HG02610 (cell line): ENCODE results near the gene CDK19.
"Not testable (repeated sequence)": the region's sequence is repeated elsewhere in the genome, so short reads cannot be mapped to it uniquely, and the experiment has no call there.

Experiments used
- ATAC-seq: cut with Tn5 transposase; IDR thresholded peaks from one replicate; pipeline ENCODE4 v1.9.1; 2021; ENCODE audit warnings: mild to moderate bottlenecking, moderate library complexity; ENCODE audit not compliant: unreplicated experiment

CDK19 gene

GRCh38 chr6:110814102-110815014, 911 bp downstream of the CDK19 start:
- ATAC-seq, result peak; percentile 17

- no peak for ATAC-seq
Measured at GRCh38 chr6:110813338-110814101, 1.7 kb downstream of the CDK19 start.

- ATAC-seq, result no peak
Measured at GRCh38 chr6:110812719-110813118, 2.5 kb downstream of the CDK19 start.

- ATAC-seq, result peak; percentile 27
Measured at GRCh38 chr6:110810896-110811586, 4.2 kb downstream of the CDK19 start.

- ATAC-seq, result no peak
Measured at GRCh38 chr6:110809792-110810191, 5.5 kb downstream of the CDK19 start.

GRCh38 chr6:110802175-110802574, 13.1 kb downstream of the CDK19 start:
- ATAC-seq, result not testable (repeated sequence)

GRCh38 chr6:110800839-110801196, 14.5 kb downstream of the CDK19 start:
- no peak for ATAC-seq

GRCh38 chr6:110800196-110800838, 15.0 kb downstream of the CDK19 start:
- ATAC-seq, result no peak

GRCh38 chr6:110799655-110800054, 15.6 kb downstream of the CDK19 start:
- no peak for ATAC-seq

GRCh38 chr6:110799189-110799588, 16.1 kb downstream of the CDK19 start:
- no peak for ATAC-seq

- ATAC-seq, result no peak
Measured at GRCh38 chr6:110795271-110795670, 20.0 kb downstream of the CDK19 start.

- no peak for ATAC-seq
Measured at GRCh38 chr6:110786696-110787095, 28.6 kb downstream of the CDK19 start.

- ATAC-seq, result no peak
Measured at GRCh38 chr6:110786271-110786670, 29.0 kb downstream of the CDK19 start.

GRCh38 chr6:110784610-110784979, 30.7 kb downstream of the CDK19 start:
- peak; percentile 32 for ATAC-seq

- ATAC-seq, result no peak
Measured at GRCh38 chr6:110781522-110782214, 33.6 kb downstream of the CDK19 start.

GRCh38 chr6:110778333-110778732, 36.9 kb downstream of the CDK19 start:
- ATAC-seq, result no peak

- ATAC-seq, result no peak
Measured at GRCh38 chr6:110777636-110778035, 37.6 kb downstream of the CDK19 start.

- no peak for ATAC-seq
Measured at GRCh38 chr6:110776413-110776812, 38.9 kb downstream of the CDK19 start.

GRCh38 chr6:110769923-110770322, 45.3 kb downstream of the CDK19 start:
- no peak for ATAC-seq

GRCh38 chr6:110768057-110768456, 47.2 kb downstream of the CDK19 start:
- ATAC-seq, result no peak
